HG03175 (cell line): ENCODE data around the gene ARSA.
"Not testable (repeated sequence)": the region's sequence is repeated elsewhere in the genome, so short reads cannot be mapped to it uniquely, and the experiment has no call there.

Experiments used
- ATAC-seq: cut with Tn5 transposase; IDR thresholded peaks from one replicate; pipeline ENCODE4 v1.9.1; 2021; ENCODE audit warnings: mild to moderate bottlenecking, moderate library complexity; ENCODE audit not compliant: unreplicated experiment

Gene ARSA

DNA sequence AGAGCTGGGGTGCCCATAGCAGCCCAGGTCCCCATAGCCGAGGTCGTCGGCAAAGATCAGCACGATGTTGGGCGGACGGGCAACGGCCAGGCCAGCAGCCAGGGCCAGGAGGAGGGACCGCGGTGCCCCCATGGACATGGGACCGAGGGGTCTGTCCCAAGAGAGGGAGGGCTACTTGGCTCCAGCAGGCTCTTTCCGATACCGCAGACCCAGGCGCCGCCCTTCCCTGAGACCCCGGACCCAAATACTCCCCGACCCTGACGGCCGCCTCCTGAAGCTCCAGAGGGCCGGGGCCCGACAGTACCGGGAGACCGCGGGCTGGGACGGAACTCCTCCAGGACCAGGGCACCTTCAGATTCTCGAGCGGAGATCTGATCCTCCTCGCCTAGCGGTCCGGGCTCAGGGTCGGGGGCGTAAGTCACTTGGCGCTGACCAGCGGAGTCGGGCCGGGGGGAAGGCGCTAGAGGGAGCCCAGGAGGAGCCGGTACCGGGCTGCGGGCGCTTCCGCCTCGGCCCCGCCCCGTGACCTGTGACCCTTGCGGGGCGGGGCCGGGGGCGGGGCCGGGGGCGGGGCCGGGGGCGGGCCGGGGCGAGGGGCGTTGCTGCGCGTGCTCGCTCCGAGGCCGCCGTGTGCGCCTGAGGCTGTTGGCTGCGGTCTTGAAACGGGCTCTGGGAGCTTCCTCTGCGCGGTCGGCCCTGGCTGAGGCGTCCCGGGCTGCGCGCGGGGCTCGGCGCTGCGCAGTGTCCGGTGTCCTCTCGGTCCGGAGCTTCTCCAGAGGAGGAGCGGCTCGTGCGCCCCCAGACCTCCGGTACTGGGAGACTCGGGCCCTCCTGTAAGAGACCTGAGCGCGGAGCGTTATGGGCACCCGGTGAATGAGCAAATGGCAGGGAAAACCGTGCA is at the start of gene ARSA:
ARSA (minus strand) TSS at position 511 of the 901 bp plus-strand sequence; CDS start at position 138, 373 bp downstream.
- ATAC-seq = peak; percentile 75

DNA sequence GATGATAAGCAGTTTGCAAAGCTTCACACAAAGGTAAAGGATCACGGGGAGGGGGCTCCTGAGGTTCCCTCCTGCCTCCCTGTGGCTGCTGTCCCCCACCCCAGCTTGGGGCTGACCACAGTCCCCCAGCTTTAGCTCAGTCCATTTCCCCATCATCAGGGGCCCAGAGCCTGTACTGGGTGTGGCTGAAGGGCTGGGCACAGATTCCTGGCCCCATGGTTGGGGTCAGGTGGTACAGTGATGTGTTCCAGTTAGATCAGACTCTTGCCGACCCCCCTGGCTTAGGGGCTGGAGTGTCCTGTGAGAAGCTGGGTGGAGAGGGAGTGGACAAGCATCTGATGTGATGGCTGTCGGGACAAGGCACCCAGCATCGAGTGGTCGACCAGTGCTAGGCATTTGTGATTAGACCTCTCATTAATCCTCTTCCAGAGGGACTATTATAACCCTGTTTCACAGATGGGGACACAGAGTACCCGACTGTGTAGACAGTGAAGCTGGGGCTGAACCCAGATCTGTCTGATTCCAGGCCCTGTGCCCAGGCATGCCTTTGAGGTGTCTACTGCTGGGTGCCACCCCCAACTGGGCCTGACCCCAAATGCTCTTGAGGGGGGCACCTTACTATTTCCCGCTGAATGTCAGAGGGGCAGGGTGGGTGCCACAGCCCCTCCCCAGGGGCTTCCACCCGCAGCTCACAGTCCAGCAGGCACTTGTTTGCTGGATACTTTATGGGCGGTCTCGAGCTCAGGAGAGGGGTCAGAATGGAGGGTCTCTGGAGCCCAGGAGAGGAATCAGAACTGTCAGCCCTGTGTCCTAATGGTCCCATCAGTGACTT is 48.9 kb upstream of the ARSA start:
- no peak for ATAC-seq

DNA sequence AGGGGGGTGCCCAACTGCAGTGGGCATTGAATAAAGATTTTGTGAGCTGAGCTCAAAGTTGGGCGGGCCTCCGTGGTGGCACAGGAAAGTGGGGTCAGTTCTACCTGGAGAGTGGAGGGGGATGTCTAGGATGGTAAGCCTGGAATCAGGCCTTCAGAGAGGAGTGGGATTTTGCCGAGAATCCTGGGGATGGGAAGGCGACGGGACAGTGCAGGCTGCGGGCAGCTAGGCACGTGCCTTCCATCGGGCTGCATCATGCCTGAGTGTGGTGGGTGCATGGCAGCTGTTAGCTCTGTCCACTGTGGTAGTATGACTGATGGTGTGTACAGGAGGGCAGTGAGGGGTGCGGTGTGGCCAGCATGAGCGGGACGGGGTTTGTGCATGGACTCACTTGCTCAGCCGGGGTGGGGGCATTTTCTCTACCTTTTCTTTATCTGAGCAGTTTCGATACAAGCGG is 48.3 kb upstream of the ARSA start:
- ATAC-seq = no peak

DNA sequence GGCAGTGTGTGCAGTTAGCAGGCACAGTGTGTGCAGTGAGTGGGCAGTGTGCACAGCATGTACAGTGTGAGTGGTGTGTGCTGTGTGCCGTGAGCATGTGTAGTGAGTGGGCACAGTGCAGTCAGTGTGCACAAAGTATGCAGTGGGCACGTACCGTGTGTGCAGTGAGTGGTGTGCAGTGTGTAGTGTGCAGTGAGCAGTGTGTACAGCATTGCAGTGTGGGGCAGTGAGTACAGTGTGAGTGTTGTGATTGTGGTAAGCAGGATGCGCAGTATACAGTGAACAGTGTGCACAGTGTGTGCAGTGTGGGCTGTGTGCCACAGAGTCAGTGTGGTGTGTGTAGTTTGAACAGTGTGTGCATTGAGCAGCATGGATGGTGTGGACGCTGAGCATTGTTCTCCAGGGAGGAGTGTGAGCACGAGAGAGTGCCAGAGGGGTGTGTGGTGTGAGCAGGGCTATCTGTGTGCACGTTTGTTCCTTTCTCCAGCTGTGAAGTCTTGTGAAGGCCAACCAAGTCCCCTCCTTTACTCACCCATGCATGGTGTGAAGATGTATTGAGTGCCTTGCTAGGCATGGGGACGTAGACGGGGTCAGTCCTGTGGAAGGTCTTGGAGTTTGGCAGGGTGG is 47.7 kb upstream of the ARSA start:
- ATAC-seq = no peak

DNA sequence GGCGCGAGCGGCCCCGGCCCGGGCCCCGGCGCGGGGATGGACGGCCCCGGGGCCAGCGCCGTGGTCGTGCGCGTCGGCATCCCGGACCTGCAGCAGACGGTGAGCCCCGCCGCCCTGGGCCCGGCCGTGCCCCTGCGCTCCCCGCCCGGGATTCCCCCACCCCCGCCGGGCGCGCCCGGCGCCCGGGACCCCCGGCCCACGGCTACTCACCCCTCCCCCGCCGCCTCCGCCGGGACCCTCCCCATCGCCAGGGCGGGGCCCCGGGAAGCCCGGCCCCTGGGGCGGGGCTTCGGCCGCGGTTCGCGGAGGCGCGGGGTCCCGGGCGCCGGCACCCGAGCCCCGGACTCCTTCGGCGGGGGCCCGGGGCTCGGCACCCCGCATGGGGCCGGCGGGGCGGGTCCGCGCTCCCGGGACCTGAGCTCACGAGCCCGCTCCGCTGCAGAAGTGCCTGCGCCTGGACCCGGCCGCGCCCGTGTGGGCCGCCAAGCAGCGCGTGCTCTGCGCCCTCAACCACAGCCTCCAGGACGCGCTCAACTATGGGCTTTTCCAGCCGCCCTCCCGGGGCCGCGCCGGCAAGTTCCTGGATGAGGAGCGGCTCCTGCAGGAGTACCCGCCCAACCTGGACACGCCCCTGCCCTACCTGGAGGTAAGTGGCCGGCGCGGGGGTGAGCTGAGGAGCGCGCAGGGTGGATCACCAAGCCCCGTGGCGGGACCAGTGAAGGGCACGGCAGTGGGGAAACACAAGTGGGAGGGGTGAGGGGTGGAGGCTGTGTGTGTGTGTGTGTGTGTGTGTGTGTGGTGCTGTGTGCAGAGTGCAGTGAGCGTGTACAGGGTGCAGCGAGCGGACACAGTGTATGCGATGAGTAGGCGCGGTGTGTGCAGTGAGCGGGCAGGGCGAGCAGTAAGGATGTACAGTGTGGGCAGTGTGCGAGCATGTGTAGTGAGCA is 46.9 kb upstream of the ARSA start:
- ATAC-seq = no peak

DNA sequence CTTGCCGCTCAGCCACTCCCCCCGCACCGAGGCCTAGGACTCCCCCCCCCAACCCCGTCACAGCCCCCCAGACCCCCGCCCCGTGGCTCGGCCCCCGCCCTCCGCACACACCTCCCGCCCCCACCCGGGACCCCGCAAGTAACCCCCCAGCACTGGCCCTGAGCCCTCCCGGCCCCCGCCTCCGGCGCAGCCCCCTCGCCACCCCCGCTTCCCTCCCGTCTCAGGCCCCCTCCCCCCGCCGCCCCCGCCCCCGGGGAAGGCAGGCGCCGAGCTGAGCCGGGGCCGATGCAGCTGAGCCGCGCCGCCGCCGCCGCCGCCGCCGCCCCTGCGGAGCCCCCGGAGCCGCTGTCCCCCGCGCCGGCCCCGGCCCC is 46.2 kb upstream of the ARSA start:
- ATAC-seq = no peak

DNA sequence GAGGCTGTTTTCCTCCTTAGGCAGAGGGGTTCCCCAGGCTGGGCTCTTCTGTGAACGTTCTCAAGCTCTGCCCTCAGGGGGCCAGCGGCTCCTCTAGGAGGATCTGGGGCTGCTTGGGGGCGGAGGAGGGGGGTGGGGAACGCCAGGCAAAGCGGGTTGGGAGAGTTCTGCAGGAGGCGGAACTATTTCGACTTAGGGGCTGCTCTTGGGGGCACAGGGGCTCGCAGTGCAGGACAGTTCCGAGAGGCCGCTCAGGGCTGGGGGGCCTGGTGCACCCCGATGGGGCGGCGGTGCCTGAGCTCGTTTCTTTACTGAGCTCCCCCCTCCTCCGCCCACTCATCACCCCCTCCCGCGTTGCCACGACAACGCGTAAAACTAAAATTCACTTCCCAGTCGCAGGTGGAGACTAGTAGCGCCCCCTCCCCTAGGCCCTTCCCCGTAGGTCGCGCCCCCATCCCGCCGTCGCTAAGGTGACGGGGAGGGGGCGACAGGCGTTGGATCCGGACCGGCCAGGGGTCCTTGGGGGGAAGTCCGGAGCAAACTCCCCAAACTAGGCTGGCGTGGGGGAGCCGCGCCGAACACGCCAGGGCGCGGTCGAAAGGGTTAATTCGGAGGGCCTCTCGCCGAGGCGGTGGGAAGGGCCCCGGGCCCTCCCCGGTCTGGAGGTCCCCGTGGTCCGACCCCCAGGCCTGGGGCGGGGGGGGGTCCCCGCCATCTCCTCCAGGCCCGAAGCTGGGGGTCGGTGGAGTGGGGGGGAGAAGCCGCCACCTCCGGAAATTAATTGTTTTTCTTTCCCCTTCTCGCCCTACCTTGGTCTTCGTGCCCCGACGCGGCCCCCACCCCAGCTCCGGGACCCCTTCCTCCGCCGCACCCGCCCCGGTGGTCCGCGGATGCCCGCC is 45.5 kb upstream of the ARSA start:
- ATAC-seq = no peak

DNA sequence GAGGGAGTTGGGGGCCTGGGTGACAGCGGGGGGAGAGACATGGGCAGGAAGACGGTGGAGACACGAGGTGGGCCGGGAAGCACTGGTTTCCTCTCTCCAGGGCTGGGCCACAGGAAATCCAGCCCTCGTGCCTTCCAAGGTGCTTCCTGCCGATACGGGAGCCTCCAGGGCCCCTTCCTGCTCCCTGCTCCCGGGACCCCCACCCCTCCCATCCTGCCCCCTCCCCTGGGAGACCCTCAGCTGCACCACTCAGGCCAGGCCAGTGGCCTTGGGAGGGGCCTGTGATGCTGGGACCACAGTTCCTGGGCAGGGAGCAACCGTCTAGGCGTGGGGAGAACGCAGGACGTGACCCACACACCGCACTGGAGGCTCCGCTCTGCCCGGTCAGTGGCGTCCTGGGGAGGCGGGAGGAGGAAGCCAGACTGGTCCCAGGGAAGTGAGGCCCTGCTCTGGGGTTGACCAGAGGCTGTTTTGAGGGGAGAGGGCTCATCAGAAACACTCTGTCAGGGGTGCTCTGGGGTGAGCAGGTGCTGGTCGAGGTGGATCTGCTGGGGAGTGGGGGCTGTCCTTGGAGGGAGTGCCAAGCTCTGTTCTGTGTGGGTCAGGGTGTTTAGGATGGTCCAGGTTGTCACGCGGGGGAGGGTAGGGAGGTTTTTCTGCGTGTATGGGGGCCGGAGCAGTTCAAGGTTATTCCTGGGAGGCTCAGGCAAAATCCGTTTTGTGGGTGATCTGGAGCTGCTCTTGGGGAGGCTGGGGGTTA is 44.7 kb upstream of the ARSA start, which contains the start of gene SHANK3:
SHANK3 (plus strand) TSS at position 353 of the 760 bp plus-strand sequence.
- no peak for ATAC-seq

DNA sequence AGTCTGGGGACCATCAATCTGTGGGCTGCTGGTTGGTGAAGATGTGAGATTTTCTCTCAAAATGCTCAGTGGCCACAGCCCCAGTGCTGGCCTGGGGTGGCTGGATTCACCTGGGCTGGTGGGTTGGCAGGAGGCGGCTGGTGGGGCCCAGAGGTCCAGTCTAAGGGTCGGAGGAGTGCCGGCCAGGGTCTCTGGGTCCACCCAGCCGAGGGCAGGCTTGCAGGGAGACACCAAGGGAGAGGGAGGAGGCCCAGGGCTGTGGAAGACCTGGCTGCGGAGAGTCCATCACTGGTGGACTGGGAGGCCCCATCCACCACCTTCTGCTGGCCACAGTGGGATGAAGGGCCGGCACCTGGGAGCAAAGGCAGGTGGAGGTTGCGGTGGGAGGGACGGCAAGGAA is 44.1 kb upstream of the ARSA start:
- no peak for ATAC-seq

DNA sequence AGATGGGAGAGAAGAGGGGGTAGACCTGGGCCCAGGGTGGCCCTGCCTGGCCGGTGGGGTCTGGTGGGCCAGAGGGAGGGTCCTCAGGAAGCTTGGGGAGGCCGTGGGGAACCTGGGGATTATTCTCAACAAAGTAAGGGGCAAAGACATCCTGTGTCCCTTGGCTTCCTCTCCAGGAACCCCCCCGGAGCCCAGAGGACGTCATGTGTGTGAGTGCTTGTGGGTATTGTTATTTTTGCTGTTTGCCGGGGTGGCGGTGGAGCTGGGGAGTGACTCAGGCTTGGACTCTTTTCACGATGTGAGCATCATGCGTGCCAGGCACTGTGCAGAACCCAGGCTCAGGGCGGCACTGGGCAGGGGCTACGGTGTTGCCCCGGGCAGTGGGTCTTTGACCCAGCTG is 43.7 kb upstream of the ARSA start:
- ATAC-seq = no peak

DNA sequence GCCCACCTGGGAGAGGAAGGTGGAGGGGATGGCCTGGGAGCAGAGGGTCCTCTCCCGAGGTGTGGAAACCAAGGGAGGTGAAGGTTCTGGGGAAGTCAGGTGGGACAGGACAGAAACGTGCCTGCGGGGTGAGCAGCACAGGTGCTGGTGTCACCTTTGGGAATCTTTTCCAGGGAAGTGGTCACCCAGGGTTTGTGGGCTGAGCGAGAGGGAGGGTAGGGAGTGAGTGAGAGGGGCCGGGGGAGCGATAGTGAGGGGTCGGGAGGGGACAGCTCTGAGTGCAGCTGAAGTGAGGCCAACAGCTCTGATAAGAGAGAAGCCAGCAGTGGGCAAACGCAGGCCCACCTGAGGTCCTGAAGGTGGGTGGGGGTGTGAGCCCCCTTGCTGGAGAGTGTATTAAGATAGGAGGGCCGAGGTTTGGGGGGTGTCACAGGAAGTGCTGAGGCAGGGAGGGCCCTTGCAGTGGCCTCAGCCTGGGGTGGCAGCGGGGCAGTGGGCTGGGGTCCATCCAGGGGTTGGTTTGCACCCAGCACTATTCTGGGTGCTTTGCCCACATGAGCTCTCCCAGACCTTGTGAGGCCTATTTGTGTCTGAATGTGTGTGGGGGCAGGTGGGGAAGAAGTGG is 43.1 kb upstream of the ARSA start:
- ATAC-seq = no peak

DNA sequence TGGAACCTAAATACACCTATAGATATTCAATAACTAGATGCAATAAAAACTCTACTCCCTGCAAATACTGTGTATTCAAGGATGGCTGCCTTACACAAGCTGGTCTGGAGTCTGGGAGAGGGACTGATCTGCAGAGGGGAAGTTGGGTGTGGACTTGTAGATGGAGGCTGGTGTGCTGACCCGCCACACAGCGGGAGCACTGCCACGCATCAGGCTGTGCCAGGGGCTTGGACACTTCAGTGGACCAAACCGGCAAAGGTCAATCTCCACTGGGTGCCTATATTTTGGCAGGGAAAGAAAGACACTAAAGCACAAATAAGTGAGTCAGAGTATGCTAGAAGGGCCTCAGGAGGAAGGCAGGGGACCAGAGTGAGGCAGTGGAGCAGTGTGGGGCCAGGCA is 42.6 kb upstream of the ARSA start:
- no peak for ATAC-seq

DNA sequence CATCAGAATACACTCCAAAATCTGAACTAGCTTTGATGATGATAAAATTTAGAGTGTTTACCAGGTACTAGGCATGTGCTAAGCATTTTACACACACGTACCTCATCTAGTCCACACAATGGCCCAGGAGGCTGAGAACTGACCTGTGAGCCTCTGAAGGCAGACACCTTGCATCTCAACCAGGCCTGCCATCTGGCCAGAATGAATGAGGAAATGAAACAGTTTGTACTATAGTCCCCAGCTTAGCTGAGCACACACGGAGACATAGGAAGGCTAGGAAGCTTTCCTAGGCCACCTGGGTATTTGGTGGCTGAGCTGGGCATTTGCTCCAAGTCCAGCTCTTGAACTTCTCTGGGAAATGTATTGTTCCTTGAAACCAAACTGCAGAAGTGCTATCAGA is 37.8 kb upstream of the ARSA start:
- ATAC-seq = no peak

DNA sequence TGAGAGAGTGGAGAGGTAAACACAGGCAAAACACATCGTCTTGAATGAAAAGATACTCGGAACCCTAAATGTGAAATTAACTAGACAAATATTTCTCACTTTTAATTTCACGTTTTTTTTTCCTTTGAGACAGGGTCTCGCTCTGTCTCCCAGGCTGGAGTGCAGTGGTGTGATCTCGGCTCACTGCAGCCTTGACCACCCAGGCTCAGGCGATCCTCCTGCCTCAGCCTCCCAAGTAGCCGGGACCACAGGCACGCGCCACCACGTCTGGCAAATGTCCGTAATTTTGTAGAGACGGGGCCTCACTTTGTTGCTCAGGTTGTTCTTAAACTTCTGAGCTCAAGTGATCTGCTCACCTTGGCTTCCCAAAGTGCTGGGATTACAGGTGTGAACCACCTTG is 37.3 kb upstream of the ARSA start:
- no peak for ATAC-seq

DNA sequence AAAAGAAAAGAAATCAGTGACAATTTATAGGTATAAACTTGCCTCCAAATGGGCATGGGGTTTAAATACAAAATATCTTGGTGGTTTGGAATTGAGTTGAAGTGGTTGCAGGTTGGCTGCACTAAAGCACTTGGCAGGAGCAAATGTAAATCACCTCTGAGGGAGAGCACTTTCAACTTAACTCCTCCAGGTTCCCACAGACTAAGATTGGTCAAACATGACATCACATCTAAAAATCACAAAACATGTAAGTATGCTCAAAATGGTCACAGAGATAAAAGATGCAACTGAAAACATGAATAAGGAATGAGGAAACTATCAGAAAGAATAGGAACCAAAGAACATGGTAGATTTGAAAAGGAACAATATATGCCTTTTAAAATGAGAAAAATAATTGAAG is 32.4 kb upstream of the ARSA start:
- no peak for ATAC-seq

DNA sequence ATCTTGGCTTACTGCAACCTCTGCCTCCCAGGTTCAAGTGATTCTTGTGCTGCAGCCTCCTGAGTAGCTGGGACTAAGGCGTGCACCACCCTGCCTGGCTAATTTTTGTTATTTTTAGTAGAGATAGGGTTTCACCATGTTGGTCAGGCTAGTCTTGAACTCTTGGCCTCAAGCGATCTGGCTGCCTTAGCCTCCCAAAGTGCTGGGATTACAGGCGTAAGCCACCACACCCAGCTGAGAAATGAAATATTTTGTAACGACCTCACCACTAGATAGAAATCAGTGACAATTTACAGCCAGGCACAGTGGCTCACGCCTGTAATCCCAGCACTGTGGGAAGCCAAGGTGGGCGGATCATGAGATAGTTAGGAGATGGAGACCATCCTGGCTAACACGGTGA is 31.8 kb upstream of the ARSA start:
- ATAC-seq = not testable (repeated sequence)

DNA sequence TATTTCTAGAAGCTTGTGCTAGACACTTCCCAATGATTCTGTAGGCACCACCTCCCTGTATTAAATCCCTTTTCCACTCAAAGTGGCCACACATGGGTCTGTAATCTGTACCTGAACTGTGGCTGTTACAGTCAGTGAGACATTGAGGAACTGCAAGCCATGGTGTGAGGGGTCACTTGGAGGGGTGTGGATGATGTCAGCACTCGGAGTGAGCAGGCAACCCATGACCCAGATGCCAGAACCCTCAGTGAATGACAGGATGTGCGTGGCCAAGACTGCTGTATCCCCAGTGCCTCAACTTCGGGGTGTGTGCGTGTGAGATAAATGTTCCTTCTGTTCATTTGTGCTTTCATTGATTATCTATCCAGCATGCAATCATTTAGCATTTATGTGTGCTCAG is 30.0 kb upstream of the ARSA start:
- no peak for ATAC-seq
